GM12872 (cell line): ENCODE measurements around the gene KCNJ9.

Experiments used
- CTCF ChIP-seq: IDR thresholded peaks from 3 replicates; pipeline ENCODE4 v1.5.1; 2011; ENCODE audit warnings: low read depth, mild to moderate bottlenecking, low read length, moderate library complexity; ENCODE audit not compliant: insufficient read depth

KCNJ9 gene

DNA sequence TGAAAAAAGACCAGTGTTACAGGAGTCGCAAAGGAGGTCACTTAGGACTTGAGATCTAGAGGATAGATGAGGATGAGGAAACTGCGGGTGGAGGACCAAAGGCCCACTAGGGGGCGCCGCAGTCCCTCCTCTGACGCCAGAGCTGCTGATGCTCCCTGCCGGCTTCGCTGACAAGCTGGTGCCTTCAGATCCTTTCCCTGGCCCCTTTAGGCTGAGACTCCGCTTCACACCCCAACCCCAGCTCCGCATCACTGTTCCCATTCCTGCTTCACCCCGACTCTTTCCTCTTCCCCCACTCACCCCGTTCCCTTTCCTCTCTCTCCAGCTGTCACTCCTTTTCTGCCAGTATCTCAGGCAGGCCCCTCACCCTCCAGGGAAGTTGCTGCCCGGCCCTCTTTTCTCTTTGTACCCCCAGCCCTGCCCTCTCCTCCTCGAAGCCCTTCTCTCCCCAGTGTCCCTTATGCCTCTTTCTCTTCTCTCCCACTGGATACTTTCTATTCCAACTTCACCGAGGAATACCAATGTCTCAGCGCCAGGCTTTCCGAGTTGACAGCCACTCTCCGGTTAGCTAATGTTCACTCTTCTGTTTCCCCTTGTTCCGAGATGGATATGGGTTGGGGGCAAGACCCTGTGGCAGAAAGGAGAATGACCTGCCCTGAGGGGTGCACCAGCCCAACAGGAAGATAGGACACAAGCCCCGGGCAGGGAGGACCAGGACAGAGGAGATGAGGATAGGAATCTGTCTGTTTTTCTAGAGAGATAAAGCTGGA lies 4.5 kb downstream of the KCNJ9 start:
- TF ChIP-seq CTCF = peak; percentile 98

DNA sequence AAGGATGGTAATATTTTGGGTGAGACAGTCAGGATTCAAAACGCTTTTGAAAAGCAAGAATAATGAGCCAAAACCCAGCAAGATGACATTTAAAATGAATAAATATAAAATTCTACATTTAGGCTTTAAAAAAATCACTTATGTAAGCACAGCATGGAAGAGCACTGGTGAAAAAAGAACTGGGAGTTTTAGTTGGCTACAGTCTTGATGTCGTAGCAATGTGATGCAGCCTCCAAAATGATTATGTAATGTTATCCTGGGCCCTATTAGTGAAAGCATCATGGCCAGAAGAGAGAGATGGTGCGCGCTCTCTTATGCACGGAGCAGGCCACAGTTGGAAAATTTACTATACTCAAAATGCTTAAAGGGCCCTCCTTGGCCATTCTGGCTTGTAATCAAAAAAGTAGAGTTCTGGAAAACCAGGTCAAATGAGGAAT lies 5.1 kb downstream of the KCNJ9 start:
- TF ChIP-seq CTCF = no peak

- TF ChIP-seq CTCF = no peak
Measured at GRCh38 chr1:160087118-160087662, 5.9 kb downstream of the KCNJ9 start.

DNA sequence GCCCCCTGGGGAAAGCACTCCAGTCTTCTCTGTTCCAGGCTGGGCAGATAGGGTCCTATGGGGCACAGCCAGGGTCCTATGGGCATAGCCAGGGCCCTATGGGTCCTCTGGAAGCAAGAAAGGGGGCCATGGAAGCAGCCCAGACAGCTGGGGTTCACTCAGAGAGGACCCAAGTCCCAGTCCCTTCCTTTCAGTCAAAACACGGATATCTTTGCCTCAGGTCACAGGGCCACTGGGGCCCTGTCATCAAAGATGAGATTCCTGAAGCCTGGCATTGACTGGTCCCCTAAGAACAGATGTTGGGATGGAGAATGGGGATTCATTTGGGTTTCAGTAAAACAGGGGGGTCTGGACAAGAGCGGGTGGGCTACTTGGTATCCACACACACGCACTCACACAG lies 8.5 kb downstream of the KCNJ9 start:
- no peak for TF ChIP-seq CTCF

DNA sequence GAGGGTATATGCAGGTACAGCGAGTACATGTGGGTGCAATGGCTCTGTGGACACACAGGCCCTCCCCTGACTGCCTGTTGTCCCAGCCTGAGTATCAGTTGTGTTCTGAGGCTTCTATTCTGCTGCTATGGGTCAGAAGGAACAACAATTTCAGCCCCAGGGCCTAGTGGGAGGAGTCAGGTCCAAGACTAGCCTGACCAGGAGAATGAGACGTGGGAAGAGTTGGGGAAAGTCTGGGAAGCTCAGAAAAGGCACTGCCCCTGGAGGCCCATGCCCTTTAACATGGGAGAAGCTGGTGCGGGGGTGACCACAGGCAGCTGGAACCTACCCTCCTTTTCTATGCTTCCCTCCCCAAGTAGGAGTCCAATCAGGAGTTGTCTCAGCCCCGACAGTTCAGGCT lies 9.4 kb downstream of the KCNJ9 start:
- no peak for TF ChIP-seq CTCF

GRCh38 chr1:160091666-160092223 lies 10.4 kb downstream of the KCNJ9 start:
- no peak for TF ChIP-seq CTCF

- no peak for TF ChIP-seq CTCF
Measured at GRCh38 chr1:160092366-160093068, 11.2 kb downstream of the KCNJ9 start.
